Muscle layer of duodenum (tissue), 2 donors: ENCODE data around the gene RHPN2.
"Not testable (repeated sequence)": the region's sequence is repeated elsewhere in the genome, so short reads cannot be mapped to it uniquely, and the experiment has no call there.

Experiments used
- H3K27ac ChIP-seq: one replicate; pipeline ENCODE4 v1.7.0; 2013; ENCODE audit warnings: mild to moderate bottlenecking, low read length
- H3K27me3 ChIP-seq: one replicate; pipeline ENCODE4 v1.7.0; 2013; ENCODE audit warnings: low read depth, mild to moderate bottlenecking, control low read depth, low read length
- H3K36me3 ChIP-seq, 2 donors: one replicate each; pipeline ENCODE4 v1.7.0; 2013; ENCODE audit warnings: low read length in 2 of 2, control low read depth in 1 of 2, mild to moderate bottlenecking in 1 of 2; ENCODE audit not compliant: insufficient read depth in 2 of 2, control insufficient read depth in 1 of 2
- H3K4me1 ChIP-seq, 2 donors: one replicate each; pipeline ENCODE4 v1.7.0; 2013; ENCODE audit warnings: low read length in 2 of 2, mild to moderate bottlenecking in 2 of 2, control low read depth in 1 of 2, moderate library complexity in 1 of 2; ENCODE audit not compliant: insufficient read depth in 2 of 2, control insufficient read depth in 1 of 2
- H3K4me3 ChIP-seq, 2 donors: one replicate each; pipeline ENCODE4 v1.7.0; 2013; ENCODE audit warnings: low read length in 2 of 2, low read depth in 1 of 2, mild to moderate bottlenecking in 1 of 2
- H3K9me3 ChIP-seq, 2 donors: one replicate each; pipeline ENCODE4 v1.7.0; 2013; ENCODE audit warnings: low read length in 2 of 2, control low read depth in 1 of 2, mild to moderate bottlenecking in 1 of 2; ENCODE audit not compliant: control insufficient read depth in 1 of 2
- donor health status: healthy.

The RHPN2 gene

DNA sequence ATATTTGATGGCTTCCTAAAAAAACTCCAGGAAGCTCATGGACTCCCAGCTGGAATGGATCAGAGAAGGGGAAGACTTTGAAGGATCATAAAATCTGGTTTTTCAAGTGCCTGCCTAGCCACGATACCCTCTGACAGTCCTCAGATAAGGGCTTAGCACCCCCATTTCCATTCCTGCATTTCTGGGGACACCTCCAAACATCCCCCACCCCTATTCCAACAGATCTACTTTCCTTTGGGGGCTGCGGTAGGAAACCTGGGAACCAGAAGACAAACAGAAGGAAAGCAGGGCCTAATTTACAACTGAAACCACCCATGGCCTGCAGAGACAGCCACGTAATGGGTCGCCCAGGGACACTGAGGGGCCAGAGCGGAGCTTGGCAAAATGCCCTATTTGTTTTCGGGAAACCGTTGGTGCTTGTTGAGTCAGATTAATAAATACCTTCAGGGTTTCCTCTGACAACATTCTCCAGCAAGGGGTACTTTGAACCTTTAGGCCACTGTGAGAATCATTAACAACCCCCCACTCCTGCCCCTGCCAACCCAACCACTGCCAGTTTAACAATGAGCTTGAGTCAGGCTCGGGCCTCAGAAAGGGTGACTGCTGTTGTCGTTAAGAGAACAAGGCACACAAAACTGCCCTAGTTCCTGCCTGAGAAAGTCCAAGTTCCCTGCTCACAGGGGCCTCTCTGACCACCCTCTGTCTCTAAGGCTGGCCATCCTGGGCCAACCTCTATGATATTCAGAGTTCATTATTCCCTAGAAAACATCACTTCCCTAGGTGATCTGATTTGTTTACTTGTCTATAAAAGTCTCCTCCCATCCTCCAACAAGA, 23.5 kb downstream of the RHPN2 start:
- peak overlapping the region; percentile 64 for H3K27ac ChIP-seq

DNA sequence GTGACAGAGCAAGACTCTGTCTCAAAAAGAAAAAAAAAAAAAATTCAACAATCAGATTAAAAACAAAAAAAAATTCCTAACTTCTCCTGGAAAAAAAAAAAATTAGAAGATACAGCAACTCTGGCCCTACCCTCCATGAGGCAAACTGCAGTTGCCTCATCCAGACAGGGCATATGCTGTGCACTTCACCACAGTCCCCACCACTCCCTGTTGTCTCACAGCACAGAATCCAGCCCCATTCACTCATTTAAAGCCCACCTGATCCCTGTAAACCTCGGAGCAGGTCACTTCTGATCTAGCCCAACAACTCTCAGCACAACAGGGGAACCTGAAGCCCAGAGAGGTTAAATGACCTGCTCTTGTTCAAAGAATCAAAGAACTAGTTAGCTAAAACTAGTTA, 24.9 kb downstream of the RHPN2 start:
- no peaks in the 10 kb centered on the region for H3K27me3 ChIP-seq
- no peak overlapping the region for H3K4me3 ChIP-seq
- peaks cover 0 to 4% of the 10 kb centered on the region in 2 donors for H3K36me3 ChIP-seq

More for the DNA sequence above, 23.5 kb downstream of the RHPN2 start:
- Histone ChIP-seq H3K9me3 (peaks cover 0 to 2% of the 10 kb centered on the region in 2 donors), H3K36me3 (peaks cover 0 to 4% of the 10 kb centered on the region in 2 donors), H3K4me3 (no peak overlapping the region), H3K4me1 (no peaks in the 10 kb centered on the region), H3K27me3 (no peaks in the 10 kb centered on the region)

DNA sequence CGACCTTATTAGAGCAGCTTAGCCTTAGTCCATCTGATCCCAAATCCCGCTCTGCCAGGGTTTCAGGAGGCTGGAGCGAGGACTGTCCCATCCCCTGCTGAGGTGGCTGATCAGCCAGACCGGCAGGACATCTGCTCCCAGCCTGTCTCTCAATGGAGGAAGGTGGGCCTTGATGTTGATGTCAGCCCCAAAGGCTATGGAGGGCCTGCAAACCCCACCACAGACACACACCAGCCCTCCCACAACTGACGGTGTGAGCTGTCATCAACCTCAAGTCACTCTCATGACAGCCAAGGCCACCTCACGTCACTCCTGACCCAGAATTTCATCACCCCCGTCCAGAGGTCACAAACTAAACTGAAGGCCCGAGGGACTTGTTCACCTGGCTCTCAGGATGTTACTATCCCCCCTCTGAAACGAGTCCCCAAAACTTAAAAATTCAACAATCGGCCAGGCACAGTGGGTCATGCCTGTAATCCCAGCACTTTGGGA, 25.5 kb downstream of the RHPN2 start:
- H3K4me1 ChIP-seq, result no peaks in the 10 kb centered on the region

More for the DNA sequence above, 24.9 kb downstream of the RHPN2 start:
- H3K9me3 ChIP-seq, result peaks cover 0 to 2% of the 10 kb centered on the region in 2 donors
- H3K4me1 ChIP-seq, result no peaks in the 10 kb centered on the region
- no peak overlapping the region for H3K27ac ChIP-seq

DNA sequence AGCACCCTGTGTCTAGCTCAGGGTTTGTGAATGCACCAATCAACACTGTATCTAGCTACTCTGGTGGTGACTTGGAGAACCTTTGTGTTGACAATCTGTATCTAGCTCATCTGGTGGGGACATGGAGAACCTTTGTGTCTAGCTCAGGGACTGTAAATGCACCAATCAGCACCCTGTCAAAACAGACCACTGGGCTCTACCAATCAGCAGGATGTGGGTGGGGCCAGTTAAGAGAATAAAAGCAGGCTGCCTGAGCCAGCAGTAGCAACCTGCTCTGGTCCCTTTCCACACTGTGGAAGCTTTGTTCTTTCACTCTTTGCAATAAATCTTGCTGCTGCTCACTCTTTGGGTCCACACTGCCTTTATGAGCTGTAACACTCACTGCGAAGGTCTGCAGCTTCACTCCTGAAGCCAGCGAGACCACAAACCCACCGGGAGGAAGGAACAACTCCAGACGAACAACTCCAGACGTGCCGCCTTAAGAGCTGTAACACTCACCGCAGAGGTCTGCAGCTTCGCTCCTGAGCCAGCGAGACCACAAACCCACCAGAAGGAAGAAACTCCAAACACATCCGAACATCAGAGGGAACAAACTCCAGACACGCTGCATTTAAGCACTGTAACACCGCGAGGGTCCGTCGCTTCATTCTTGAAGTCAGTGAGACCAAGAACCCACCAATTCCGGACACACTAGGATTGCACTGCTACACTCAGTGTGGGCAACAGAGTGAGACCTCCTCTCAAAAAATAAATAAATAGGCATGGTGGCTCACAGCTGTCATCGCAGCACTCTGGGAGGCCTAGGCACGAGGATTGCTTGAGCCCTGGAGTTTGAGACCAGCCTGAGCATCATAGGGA, 27.3 kb downstream of the RHPN2 start:
- H3K27ac ChIP-seq, H3K4me1 ChIP-seq, H3K4me3 ChIP-seq, H3K36me3 ChIP-seq, H3K27me3 ChIP-seq, H3K9me3 ChIP-seq: not testable (repeated sequence)

More for the DNA sequence above, 25.5 kb downstream of the RHPN2 start:
- Histone ChIP-seq H3K9me3 (peaks cover 0 to 2% of the 10 kb centered on the region in 2 donors), H3K36me3 (peaks cover 0 to 4% of the 10 kb centered on the region in 2 donors), H3K4me3 (no peak overlapping the region), H3K27ac (no peak overlapping the region), H3K27me3 (no peaks in the 10 kb centered on the region)

DNA sequence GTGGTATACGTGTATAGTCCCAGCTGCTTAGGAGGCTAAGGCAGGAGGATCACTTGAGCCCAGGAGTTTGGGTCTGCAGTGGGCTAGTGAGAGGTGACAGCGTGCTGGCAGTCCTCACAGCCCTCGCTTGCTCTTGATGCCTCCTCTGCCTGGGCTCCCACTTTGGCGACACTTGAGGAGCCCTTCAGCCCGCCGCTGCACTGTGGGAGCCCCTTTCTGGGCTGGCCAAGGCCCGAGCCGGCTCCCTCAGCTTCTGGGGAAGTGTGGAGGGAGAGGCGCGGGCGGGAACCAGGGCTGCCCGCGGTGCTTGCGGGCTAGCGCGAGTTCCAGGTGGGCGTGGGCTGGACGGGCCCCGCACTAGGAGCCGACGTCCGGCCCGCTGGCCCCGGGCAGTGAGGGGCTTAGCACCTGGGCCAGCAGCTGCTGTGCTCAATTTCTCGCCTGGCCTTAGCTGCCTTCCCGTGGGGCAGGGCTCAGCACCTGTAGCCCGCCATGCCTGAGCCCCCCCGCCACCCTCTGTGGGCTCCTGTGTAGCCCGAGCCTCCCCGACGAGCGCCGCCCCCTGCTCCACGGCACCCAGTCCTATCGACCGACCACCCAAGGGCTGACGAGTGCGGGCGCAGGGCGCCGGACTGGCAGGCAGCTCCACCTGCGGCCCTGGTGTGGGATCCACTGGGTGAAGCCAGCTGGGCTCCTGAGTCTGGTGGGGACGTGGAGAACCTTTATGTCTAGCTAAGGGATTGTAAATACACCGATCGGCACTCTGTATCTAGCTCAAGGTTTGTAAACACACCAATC, 28.1 kb downstream of the RHPN2 start:
- H3K36me3 ChIP-seq, H3K27me3 ChIP-seq, H3K9me3 ChIP-seq, H3K4me3 ChIP-seq, H3K27ac ChIP-seq, H3K4me1 ChIP-seq: not testable (repeated sequence)

DNA sequence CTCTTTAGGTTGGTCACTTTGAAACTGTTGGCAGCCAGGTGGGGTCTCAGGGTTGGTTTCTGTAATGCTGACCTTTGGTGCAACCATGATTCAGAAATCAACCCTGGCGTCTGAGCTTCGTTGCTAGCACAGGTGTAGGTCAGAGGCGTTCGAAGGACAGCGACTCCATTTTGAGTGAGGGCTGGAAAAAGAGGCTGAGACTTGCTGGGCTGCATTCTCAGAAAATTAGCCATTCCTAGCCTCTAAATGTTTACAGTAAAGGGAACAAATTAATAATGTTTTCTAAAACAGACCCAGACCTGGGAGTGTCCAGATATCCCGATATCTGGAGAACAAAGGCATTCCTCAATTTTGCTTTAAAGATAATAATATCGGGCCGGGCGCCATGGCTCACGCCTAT, 29.2 kb downstream of the RHPN2 start:
- H3K27me3 ChIP-seq, result no peaks in the 10 kb centered on the region

DNA sequence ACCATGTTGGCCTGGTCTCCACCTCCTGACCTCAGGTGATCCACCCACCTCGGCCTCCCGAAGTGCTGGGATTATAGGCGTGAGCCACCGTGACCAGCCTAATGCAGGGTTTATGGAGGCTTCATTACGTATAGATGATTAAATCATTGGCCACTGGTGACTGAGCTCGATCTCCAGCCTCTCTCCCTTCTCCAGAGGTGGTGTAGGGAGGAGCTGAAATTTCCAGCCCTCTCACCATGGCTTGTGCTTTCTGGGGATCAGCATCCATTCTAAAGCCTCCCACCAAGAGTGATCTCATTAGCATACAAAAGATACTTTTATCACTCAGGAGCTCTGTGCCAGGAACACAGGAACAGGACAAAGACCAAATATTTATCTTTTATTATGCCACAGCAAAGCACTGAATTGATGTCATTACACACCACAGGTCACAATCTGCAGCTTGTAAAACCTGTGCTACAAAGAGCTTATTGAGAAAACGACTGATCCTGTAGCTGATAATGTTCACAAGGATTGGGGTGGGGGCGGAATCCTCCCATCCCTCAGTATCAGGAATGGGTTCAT, 32.4 kb downstream of the RHPN2 start:
- no peaks in the 10 kb centered on the region for H3K36me3 ChIP-seq
- no peaks in the 10 kb centered on the region for H3K27me3 ChIP-seq
- H3K9me3 ChIP-seq, result peaks cover 0 to 4% of the 10 kb centered on the region in 2 donors
- H3K27ac ChIP-seq, result peak overlapping the region; percentile 75
- H3K4me1 ChIP-seq, result no peaks in the 10 kb centered on the region
- H3K4me3 ChIP-seq, result no peak overlapping the region

More for the DNA sequence above, 29.2 kb downstream of the RHPN2 start:
- Histone ChIP-seq H3K36me3 (no peaks in the 10 kb centered on the region), H3K9me3 (no peaks in the 10 kb centered on the region), H3K27ac (no peak overlapping the region), H3K4me1 (no peaks in the 10 kb centered on the region), H3K4me3 (no peak overlapping the region)

DNA sequence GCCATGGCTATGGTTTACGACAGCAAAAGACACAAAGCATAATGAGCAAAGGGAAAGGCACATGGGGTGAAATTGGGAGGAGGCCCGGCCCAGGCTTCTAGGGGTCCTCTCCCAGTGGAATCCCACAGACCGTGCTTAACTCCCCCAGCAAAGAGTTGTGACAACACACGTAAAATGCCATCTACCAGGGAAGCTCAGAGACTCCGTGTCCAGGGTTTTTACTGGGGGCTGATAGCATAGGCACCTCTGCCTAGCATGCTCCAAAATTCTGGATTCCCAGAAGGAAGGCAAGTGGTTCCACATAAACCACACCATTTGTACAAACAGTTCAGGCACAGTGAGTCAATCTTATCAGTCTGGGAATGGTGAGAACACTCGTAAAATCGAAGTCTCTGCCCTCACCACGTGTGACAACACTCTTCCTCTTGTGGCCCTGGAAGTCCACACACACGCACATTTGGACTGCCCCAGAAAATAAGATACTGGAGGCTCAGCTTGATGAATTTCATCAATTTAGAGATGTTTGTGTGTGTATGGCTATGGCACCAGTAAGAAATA, 34.9 kb downstream of the RHPN2 start:
- Histone ChIP-seq H3K4me1 (no peaks in the 10 kb centered on the region), H3K9me3 (peaks cover 0 to 4% of the 10 kb centered on the region in 2 donors), H3K4me3 (no peak overlapping the region), H3K36me3 (no peaks in the 10 kb centered on the region), H3K27me3 (no peaks in the 10 kb centered on the region), H3K27ac (no peak overlapping the region)

DNA sequence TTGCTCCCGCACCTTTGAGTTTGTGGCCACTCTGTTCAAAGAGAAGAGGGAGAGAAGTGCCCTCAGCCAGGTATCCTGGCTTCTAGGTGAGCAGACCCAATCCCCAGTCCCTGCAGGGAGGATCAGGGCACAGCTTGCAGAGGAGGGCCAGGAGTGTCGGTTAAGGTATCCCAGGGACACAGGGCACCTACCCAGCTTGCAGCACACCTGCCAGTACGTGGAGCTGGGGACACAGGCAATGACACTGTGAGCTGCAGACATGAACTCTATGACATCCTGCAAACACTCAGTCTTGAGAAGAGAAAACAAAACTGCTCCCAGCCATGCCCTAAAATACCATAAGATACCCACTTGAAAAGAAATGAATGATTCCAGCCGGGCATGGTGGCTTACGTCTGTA, 38.1 kb downstream of the RHPN2 start:
- not testable (repeated sequence) for H3K36me3 ChIP-seq, H3K27me3 ChIP-seq, H3K4me1 ChIP-seq, H3K4me3 ChIP-seq, H3K9me3 ChIP-seq, H3K27ac ChIP-seq

DNA sequence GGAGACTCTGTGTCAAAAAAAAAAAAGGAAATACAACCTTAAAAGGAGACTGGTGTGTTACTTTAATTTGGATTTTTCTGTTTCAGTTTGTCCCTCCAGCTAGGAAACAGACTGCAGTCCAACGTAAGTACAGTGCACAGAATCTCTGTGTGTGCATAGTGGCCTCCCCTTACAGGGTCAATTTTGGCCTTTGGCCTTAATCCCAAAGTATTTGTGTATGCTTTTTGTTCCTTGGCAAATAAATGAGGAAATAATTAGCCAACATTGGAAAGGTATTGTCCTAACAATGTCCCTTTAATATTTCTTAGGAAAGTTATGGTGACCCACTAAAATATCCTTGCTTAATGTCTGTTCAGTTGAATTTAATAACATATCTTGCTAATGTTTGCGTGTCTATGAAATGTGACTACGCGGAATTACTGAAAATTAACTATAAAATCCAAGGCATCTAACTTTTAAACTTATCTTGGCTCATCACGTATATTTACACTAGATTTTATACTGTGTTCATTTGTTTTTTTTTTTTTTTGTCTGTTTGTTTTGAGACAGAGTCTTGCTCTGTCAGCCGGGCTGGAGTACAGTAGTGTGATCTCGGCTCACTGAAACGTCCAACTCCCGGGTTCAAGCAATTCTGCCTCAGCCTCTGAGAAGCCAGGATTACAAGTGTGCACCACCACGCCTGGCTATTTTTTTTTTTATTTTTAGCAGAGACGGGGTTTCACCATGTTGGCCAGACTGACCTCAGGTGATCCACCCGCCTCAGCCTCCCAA, 39.0 kb downstream of the RHPN2 start:
- not testable (repeated sequence) for H3K4me3 ChIP-seq, H3K4me1 ChIP-seq, H3K27me3 ChIP-seq, H3K36me3 ChIP-seq, H3K27ac ChIP-seq, H3K9me3 ChIP-seq
